Measurements from ENCODE around the gene CFAP74.

CFAP74 gene

DNA sequence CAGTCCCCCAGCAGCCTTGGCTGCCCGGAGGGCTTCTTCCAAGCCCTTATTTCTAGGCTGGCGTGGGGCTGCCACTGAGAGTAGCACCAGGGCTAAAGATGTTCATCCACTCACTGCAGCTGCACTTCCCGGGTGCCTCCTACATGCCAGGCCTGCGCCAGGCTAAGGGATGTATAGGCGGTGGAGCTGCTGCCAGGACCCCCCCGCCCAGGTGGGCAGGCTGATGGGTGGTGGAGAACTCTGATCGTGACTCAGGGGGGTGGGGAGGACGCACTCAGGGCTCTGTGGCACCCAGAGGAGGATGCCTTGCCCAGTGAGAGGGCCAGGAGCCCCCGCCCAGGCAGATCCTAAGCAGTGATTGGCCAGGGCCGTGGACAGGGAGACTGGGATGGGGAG is 34.1 kb downstream of the CFAP74 start:
- TF ChIP-seq NFIC (IDR thresholded peaks at IDR 0.05): no peak
- no peak for TF ChIP-seq YY1 (IDR thresholded peaks at IDR 0.05; ENCODE audit: low read depth)
- TF ChIP-seq, protein P1, sequence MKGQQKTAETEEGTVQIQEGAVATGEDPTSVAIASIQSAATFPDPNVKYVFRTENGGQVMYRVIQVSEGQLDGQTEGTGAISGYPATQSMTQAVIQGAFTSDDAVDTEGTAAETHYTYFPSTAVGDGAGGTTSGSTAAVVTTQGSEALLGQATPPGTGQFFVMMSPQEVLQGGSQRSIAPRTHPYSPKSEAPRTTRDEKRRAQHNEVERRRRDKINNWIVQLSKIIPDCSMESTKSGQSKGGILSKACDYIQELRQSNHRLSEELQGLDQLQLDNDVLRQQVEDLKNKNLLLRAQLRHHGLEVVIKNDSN (IDR thresholded peaks at IDR 0.05): no peak
- TF ChIP-seq ZBTB7A (IDR thresholded peaks at IDR 0.05; ENCODE audit: low read depth): no peak
- TF ChIP-seq CREB1 (IDR thresholded peaks at IDR 0.05; ENCODE audit: low read depth): no peak
- TF ChIP-seq TEAD4 (IDR thresholded peaks at IDR 0.05): no peak
- no peak for TF ChIP-seq REST (IDR thresholded peaks at IDR 0.05; ENCODE audit: low read depth)

- TF ChIP-seq REST (IDR thresholded peaks at IDR 0.05; ENCODE audit: low read depth) (no peak), TCF12 (IDR thresholded peaks at IDR 0.05; ENCODE audit: low read depth) (peak; percentile 41; the same call in 1 of the 2 replicates)
Observed at GRCh38 chr1:1968767-1969504, 34.6 kb downstream of the CFAP74 start.

- TF ChIP-seq CEBPB (IDR thresholded peaks at IDR 0.05) (no peak), ZBTB7A (IDR thresholded peaks at IDR 0.05; ENCODE audit: low read depth) (no peak), TCF12 (IDR thresholded peaks at IDR 0.05; ENCODE audit: low read depth) (no peak), FOXM1 (IDR thresholded peaks at IDR 0.05; ENCODE audit: borderline replicate concordance, low read depth) (no peak), TEAD4 (IDR thresholded peaks at IDR 0.05) (no peak), EGR1 (IDR thresholded peaks at IDR 0.05) (no peak), MAX (IDR thresholded peaks at IDR 0.05) (no peak), RAD21 (IDR thresholded peaks at IDR 0.05; ENCODE audit: low read depth) (no peak), NFIC (IDR thresholded peaks at IDR 0.05) (no peak), REST (IDR thresholded peaks at IDR 0.05; ENCODE audit: low read depth) (no peak), CREB1 (IDR thresholded peaks at IDR 0.05; ENCODE audit: low read depth) (no peak), YY1 (IDR thresholded peaks at IDR 0.05; ENCODE audit: low read depth) (no peak), TAF1 (IDR thresholded peaks at IDR 0.05; ENCODE audit: low read depth) (no peak), EP300 (IDR thresholded peaks at IDR 0.05; ENCODE audit: borderline replicate concordance) (no peak)
- TF ChIP-seq, protein P1 (IDR thresholded peaks at IDR 0.05): no peak
Observed at GRCh38 chr1:1967879-1968278, 35.7 kb downstream of the CFAP74 start.

- TF ChIP-seq TEAD4 (IDR thresholded peaks at IDR 0.05): no peak
- TF ChIP-seq TAF1 (IDR thresholded peaks at IDR 0.05; ENCODE audit: low read depth): no peak
- no peak for TF ChIP-seq FOXM1 (IDR thresholded peaks at IDR 0.05; ENCODE audit: borderline replicate concordance, low read depth)
- TF ChIP-seq TCF12 (IDR thresholded peaks at IDR 0.05; ENCODE audit: low read depth): no peak
Observed at GRCh38 chr1:1967151-1967550, 36.4 kb downstream of the CFAP74 start.

- TF ChIP-seq CREB1 (IDR thresholded peaks at IDR 0.05; ENCODE audit: low read depth): no peak
- TF ChIP-seq TEAD4 (IDR thresholded peaks at IDR 0.05): no peak
- no peak for TF ChIP-seq EP300 (IDR thresholded peaks at IDR 0.05; ENCODE audit: borderline replicate concordance)
- no peak for TF ChIP-seq REST (IDR thresholded peaks at IDR 0.05; ENCODE audit: low read depth)
- TF ChIP-seq, protein P1 (IDR thresholded peaks at IDR 0.05): no peak
- TF ChIP-seq EGR1 (IDR thresholded peaks at IDR 0.05): no peak
- no peak for TF ChIP-seq TAF1 (IDR thresholded peaks at IDR 0.05; ENCODE audit: low read depth)
- no peak for TF ChIP-seq RAD21 (IDR thresholded peaks at IDR 0.05; ENCODE audit: low read depth)
- no peak for TF ChIP-seq NFIC (IDR thresholded peaks at IDR 0.05)
- TF ChIP-seq MAX (IDR thresholded peaks at IDR 0.05): no peak
- no peak for TF ChIP-seq CEBPB (IDR thresholded peaks at IDR 0.05)
Observed at GRCh38 chr1:1966071-1966740, 37.4 kb downstream of the CFAP74 start.
